ENCODE results near the gene SLC22A15.
"Not testable (repeated sequence)": the region's sequence is repeated elsewhere in the genome, so short reads cannot be mapped to it uniquely, and the experiment has no call there.

Gene SLC22A15

DNA sequence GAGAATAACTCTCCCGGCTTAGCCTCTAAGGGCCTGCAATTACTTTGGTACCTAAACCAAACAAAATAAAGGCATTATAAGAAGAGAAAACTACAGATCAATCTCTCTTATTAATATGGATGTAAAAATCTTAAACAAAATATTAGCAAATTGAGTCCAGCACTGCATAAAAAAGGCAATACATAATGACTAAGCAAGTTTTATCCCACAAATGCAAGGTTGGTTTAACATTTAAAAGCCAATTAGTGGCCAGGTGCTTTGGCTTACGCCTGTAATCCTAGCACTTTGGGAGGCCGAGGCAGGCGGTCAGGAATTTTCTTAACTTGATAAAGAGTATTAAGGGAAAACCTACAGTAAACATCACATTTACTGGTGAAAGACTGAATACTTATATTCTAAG lies 67.8 kb downstream of the SLC22A15 start:
- DNase-seq, result no peak

GRCh38 chr1:116046933-116047332 lies 70.6 kb downstream of the SLC22A15 start:
- not testable (repeated sequence) for DNase-seq

DNA sequence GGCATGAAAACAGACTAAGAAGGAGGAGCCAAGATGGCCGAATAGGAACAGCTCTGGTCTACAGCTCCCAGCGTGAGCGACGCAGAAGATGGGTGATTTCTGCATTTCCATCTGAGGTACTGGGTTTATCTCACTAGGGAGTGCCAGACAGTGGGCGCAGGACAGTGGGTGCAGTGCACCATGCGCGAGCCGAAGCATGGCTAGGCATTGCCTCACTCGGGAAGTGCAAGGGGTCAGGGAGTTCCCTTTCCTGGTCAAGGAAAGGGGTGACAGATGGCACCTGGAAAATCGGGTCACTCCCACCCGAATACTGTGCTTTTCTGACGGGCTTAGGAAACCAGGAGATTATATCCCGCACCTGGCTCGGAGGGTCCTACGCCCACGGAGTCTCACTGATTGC lies 75.6 kb downstream of the SLC22A15 start:
- not testable (repeated sequence) for DNase-seq

DNA sequence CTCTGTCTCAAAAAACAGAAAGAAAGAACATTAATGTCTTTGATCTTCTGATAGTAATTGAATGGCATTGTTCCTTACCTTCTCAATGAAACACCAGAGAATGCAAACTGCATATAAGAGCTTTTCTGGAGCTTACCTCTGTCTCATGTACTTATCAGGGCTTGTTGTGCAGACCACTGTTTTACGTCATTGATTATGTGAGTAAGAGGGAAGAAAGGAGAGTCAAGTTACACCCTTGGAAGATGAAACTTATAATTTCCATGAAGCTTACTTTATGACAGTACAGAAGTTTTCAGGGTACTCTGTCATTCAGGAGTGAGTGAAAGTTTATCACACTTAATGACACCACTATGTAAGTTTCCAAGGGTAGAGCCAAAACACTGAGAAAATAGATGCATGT lies 85.9 kb downstream of the SLC22A15 start:
- DNase-seq, result no peak

- DNase-seq, result no peak
Measured at GRCh38 chr1:116064616-116065015, 88.3 kb downstream of the SLC22A15 start.

DNA sequence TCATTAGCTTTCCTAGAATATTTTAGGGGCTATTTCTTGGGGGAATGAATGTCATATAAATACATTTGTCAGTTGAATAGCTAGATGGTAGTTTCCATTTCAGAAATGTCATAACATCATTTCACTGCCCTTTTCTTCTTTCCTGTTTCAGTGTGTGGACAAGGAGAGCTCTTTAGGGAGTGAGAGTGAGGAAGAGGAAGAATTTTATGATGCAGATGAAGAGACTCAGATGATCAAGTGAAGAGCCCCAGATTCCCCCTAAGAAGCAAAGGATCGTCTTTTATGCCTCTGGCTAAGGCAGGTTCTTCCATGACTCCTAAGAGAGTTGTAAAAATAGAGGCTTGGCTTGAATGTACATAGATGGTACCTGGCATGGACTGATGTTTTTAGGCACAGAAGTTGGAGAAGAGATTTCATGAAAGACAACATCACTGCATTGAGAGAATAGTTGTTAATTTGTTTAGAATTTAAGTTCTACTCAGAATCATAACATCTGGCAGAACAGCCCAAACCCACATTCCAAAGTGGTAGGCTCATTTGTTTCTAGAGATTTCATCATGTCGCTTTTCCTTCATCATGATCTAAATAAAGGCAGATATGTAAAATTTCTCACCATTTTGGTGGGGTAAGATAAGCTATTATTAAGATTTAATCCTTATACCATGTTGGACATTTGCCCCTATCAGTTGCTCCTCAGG lies 90.7 kb downstream of the SLC22A15 start:
- DNase-seq, result no peak

GRCh38 chr1:116067566-116067890 lies 91.2 kb downstream of the SLC22A15 start:
- DNase-seq, result no peak

DNA sequence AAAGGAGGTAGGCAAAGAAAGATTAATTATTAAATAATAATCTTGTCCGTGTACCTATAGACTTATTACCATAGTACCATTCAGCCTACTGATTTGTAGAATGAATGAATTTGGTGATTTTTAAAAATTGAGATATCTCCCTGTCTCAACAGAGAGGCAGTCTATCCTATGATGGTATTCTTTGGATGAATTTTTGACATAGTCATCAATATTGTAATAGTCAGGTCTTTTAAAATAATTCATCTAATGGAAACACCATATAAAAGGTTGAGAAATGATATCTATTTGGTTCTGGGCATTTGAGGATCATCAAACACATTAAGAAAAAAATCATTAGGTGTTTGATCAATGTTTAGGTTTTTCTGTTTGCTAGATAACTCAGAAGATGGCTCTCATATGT lies 99.3 kb downstream of the SLC22A15 start:
- no peak for DNase-seq

GRCh38 chr1:116075990-116076389 lies 99.7 kb downstream of the SLC22A15 start:
- no peak for DNase-seq

- no peak for DNase-seq
Measured at GRCh38 chr1:116076831-116077230, 100.5 kb downstream of the SLC22A15 start.

DNA sequence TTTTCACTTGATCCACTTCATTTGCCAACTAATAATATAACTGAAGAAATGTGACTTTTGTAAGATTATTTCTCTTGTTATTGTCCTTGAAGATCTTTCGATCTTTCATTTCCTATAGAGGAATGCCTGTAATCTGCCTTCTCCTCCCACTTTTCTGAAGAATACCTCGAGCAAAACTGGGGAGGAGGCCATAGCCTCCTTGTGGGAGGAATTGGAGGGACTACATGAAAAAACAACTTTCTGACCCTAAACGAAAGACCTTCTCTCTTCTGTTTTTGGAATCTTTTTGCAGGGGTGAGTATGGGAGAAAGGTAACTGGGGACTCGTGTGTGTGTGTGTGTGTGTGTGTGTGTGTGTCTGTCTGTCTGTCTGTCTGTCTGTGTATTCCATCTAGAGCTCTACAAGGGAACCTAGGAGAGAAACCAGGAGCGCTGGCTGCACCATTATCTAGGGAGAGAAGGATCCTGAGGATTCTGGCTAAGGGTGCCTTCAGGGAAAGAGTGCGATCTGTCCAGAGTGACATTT lies 102.4 kb downstream of the SLC22A15 start:
- no peak for DNase-seq

DNA sequence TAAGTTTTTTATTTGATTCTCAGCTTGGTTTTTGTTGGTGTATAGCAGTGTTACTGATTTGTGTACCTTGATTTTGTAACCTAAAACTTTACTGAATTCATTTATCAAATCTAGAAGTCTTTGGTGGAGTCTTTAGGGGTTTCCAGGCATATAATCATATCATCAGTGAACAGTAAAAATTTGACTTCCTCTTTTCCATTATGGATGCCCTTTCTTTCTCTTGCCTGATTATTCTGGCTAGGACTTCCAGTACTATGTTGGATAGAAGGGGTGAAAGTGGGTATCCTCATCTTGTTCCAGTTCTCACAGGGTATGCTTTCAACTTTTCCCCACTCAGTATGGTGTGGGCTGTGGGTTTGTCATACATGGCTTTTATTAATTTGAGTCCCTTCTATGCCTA lies 111.3 kb downstream of the SLC22A15 start:
- no peak for DNase-seq

DNA sequence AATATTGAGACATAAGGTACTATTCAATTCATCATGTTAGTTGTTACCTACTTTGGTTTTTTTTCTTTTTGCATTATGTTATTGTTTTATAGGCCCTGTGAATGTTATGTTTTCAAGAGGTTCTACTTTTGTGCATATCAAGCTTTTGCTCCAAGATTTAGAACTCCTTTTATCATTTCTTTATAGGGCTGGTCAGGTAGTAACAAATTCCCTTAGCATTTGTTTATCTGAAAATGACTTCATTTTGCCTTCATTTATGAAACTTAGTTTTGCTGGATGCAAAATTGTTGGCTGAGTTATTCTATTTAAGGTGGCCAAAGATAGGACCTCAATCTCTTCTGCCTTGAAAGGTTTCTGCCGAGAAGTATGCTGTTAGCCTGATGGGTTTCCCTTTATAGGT lies 113.6 kb downstream of the SLC22A15 start:
- DNase-seq, result no peak

DNA sequence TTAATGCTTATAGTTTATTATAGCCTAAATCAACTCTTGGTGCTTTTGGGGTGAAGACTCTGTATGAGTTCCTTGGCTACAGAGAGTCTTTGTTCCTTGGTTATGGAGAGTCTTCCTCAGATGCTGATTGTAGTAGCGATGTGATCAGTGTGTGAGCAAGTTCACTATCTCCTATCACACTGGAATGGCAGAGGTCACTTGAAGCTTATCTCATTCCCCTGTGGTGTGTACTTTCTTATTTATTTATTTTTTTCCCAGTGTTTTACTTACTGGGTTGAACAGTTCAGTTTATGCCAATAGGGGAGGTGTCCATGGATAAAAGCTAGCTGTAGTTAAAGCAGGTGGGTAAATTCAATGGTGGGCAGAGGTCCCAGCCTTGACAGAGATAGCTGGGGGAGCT lies 114.8 kb downstream of the SLC22A15 start:
- DNase-seq, result no peak

GRCh38 chr1:116092752-116093489 lies 116.6 kb downstream of the SLC22A15 start:
- DNase-seq, result no peak

GRCh38 chr1:116095027-116095426 lies 118.7 kb downstream of the SLC22A15 start:
- DNase-seq, result no peak

GRCh38 chr1:116096013-116096618 lies 119.8 kb downstream of the SLC22A15 start:
- DNase-seq, result no peak

DNA sequence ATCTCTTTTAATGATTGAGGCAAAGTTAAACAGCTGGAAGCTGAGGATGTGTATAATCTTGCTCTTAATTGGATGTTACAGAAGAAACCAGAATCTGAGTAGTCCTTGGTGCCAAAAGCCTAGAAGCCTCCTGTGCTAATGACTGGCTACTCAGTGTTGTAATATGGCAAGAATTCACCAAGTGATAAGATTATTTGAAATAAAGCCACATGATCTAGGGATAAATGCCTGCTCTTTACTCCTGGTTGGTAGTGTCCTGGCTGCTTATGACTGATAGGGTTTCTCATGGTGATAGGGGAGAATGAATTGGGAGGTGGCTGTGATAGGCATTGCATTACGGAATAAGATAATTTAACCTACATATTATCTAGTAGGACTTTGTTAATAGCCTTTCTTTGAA lies 121.3 kb downstream of the SLC22A15 start:
- no peak for DNase-seq

DNA sequence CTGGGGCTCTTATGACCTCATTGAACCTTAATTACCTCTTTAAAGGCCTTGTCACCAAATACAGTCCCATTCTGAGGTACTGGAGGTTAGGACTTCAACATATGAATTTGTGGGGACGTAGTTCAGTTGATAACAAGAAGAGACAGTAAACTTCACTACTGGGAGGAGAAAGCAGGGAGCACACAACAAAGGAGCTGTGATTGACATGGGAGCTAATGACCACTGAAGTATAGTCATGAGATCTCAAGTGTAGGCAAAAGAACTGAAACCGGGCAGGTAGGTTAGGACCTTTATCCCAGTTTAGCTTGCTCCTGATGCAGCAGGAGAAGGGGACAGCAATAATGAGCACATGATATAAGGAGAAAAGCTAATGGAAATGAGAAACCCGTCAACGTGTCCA lies 123.1 kb downstream of the SLC22A15 start:
- no peak for DNase-seq

- DNase-seq, result no peak
Measured at GRCh38 chr1:116099919-116100318, 123.6 kb downstream of the SLC22A15 start.

DNA sequence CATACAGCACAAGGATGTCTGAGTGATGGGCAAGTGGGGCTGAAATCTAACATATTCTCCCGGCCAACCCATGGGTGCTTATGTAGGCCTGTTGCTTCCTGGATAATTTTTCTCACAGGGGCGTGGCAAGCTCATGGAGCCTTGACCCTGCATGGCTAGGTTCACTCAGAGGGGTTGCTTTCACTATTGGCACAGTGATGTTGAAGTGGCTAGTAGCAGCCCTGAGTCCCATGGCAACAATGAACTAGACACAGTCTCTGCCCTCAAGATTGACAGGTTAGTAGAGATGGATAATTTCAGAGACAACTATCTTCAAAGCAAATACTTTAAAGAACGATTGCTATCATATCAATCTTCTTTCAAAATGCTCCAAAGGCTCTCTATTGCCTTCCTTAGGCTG lies 128.4 kb downstream of the SLC22A15 start:
- DNase-seq, result no peak

- DNase-seq, result no peak
Measured at GRCh38 chr1:116105996-116106395, 129.7 kb downstream of the SLC22A15 start.

DNA sequence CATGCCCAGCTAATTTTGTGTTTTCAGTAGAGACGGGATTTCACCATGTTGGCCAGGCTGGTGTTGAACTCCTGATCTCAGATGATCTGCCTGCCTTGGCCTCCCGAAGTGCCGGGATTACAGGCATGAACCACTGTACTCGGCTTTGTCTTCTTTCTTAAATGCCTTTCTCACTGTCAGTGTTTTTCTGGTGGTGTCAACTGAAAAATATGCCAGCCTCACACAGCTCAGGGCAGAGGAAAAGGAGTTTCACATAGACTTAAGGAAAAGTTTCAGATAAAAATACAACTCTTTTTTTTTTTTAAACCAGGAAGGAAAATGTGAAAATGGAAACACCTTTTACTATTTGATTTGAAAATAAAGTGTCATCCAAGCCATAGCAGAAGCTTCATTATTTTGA lies 130.3 kb downstream of the SLC22A15 start:
- DNase-seq, result no peak

DNA sequence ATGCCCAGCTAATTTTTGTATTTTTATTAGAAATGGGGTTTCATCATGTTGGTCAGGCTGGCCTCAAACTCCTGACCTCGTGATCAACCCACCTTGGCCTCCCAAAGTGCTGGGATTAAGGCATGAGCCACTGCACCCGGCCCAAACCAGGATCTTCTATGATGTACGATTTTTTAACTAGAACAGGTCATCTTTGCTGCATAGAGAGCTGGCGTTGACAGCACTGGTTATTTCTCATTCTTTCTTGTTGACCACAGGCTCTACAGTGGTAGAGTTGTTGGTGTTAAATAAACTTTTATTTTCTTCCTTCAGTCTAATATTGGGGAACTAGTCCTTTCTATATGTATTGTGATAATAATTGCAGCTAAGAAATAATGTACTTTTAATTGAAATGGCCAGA lies 131.1 kb downstream of the SLC22A15 start:
- DNase-seq, result no peak

Data from stimulated activated CD4-positive, alpha-beta T cell treated with anti-CD3 and anti-CD28 coated beads, Interleukin-2, amount 100 ng/mL, for 48 hours (primary cell).